HCT116 (cell line): ENCODE data around the gene RHPN2. TPM values are rescaled to one million over a fixed set of nuclear protein-coding genes. Genes with fewer than 3 reads are reported as not detected.

ENCODE experiments used
- ATAC-seq: fragments of 200-7000 bp; cut with Tn5 transposase; 2 replicates; pipeline ENCODE4 v1.9.1; 2020; ENCODE audit warnings: mild to moderate bottlenecking, moderate library complexity
- BruUV-seq: library from RNA; stranded (reverse); fragments of 400-500 nt; replicated peaks from 2 replicates; lab custom pipeline; 2021; lab: Mats Ljungman, UMichigan
- CTCF ChIA-PET: fragments of 300-600 bp; sonication (Branson Sonifier 250); formaldehyde crosslinking; loops from one replicate; lab custom pipeline; 2021; ENCODE audit warnings: antibody characterized with exemption; lab: Charles Lee
- POLR2A ChIA-PET: fragments of 300-600, 350-600 bp; sonication (Branson Sonifier 250); formaldehyde crosslinking; loops from one replicate; lab custom pipeline; 2021; ENCODE audit warnings: antibody characterized with exemption; lab: Charles Lee
- RAD21 ChIA-PET, 2 experiments: fragments of 300-600 bp; sonication (Branson Sonifier 250); formaldehyde crosslinking; loops; one replicate each; lab custom pipeline; 2023; ENCODE audit warnings: low total read pairs in 2 of 2; ENCODE audit not compliant: uncharacterized antibody in 2 of 2, unreplicated experiment in 2 of 2, low non-redundant PET in 1 of 2; lab: Charles Lee
- DNase-seq: peaks from one replicate; pipeline ENCODE4 v3.0.0-alpha.2; 2010; ENCODE audit warnings: low read depth, low spot score
- H2AFZ ChIP-seq: fragments of 200-600 bp; shearing (Covaris generic), sonication (generic); 2 replicates; pipeline ENCODE4 v1.6.1; 2017; ENCODE audit warnings: low read depth, mixed run types, mixed read lengths, antibody characterized with exemption, low read length; ENCODE audit not compliant: poor library complexity, severe bottlenecking
- H3K27ac ChIP-seq: 2 replicates; pipeline ENCODE4 v1.5.1; 2012; ENCODE audit warnings: low read depth, low read length
- H3K27me3 ChIP-seq: fragments of 200-600 bp; sonication (generic); 2 replicates; pipeline ENCODE4 v1.6.1; 2016; ENCODE audit warnings: mixed run types, low read length, mixed read lengths; ENCODE audit not compliant: insufficient read depth
- H3K36me3 ChIP-seq, 2 experiments: fragments of 200-500 bp in 1 of 2; fragments of 200-600 bp in 1 of 2; sonication (Bioruptor generic) in 1 of 2; sonication (generic) in 1 of 2; 2 replicates each; pipeline versions ENCODE4 v1.5.1 to v1.6.1; 2014 to 2016; ENCODE audit warnings: low read length in 2 of 2, inconsistent platforms in 1 of 2, mixed read lengths in 1 of 2, mixed run types in 1 of 2; ENCODE audit not compliant: insufficient read depth in 2 of 2, control insufficient read depth in 1 of 2
- H3K4me1 ChIP-seq, 2 experiments: fragments of 200-600 bp in 1 of 2; sonication (generic) in 1 of 2; 2 replicates each; pipeline versions ENCODE4 v1.5.1 to v1.6.1; 2012 to 2017; ENCODE audit warnings: low read length in 2 of 2, inconsistent platforms in 1 of 2, mild to moderate bottlenecking in 1 of 2, mixed read lengths in 1 of 2, mixed run types in 1 of 2, moderate library complexity in 1 of 2; ENCODE audit not compliant: insufficient read depth in 2 of 2, control insufficient read depth in 1 of 2
- H3K4me2 ChIP-seq: fragments of 200-600 bp; sonication (generic); 2 replicates; pipeline ENCODE4 v1.6.1; 2017; ENCODE audit warnings: mixed run types, low read length, mixed read lengths
- H3K4me3 ChIP-seq, 2 experiments: fragments of 200-600 bp in 1 of 2; sonication (generic) in 1 of 2; replicated peaks in 1 of 2; 2 replicates each; pipeline ENCODE4 v1.5.1; 2011 to 2016; ENCODE audit warnings: low read length in 2 of 2, control low read depth in 1 of 2, low read depth in 1 of 2, mild to moderate bottlenecking in 1 of 2, mixed read lengths in 1 of 2, mixed run types in 1 of 2
- H3K79me2 ChIP-seq: fragments of 200-600 bp; sonication (generic); 2 replicates; pipeline ENCODE4 v1.6.1; 2017; ENCODE audit warnings: mild to moderate bottlenecking, mixed run types, low read length, moderate library complexity, mixed read lengths; ENCODE audit not compliant: insufficient read depth
- H3K9ac ChIP-seq: fragments of 200-600 bp; sonication (generic); 2 replicates; pipeline ENCODE4 v1.6.1; 2016; ENCODE audit warnings: low read length, mixed read lengths
- H3K9me2 ChIP-seq: fragments of 200-600 bp; sonication (generic), shearing (Covaris generic); 2 replicates; pipeline ENCODE4 v1.6.1; 2017; ENCODE audit warnings: mixed run types, mild to moderate bottlenecking, moderate library complexity; ENCODE audit not compliant: insufficient read depth
- H3K9me3 ChIP-seq, 2 experiments: fragments of 200-500 bp in 1 of 2; fragments of 200-600 bp in 1 of 2; sonication (Bioruptor generic) in 1 of 2; sonication (generic) in 1 of 2; 2 replicates each; pipeline ENCODE4 v1.6.1; 2014 to 2017; ENCODE audit warnings: low read length in 2 of 2, mixed read lengths in 2 of 2, inconsistent platforms in 1 of 2, low read depth in 1 of 2, mild to moderate bottlenecking in 1 of 2, mixed run types in 1 of 2, moderate library complexity in 1 of 2; ENCODE audit not compliant: control insufficient read depth in 1 of 2, insufficient read depth in 1 of 2
- H4K20me1 ChIP-seq: fragments of 200-600 bp; sonication (generic), shearing (Covaris generic); 2 replicates; pipeline ENCODE4 v1.6.1; 2017; ENCODE audit warnings: mixed run types, mild to moderate bottlenecking, moderate library complexity; ENCODE audit not compliant: insufficient read depth
- ATF3 ChIP-seq: IDR thresholded peaks from 2 replicates; pipeline ENCODE4 v1.6.1; 2012
- CBX3 ChIP-seq: IDR thresholded peaks from 2 replicates; pipeline ENCODE4 v1.6.1; 2012; ENCODE audit warnings: low read depth
- CEBPB ChIP-seq: IDR thresholded peaks from 2 replicates; pipeline ENCODE4 v1.6.1; 2012; ENCODE audit warnings: low read depth
- ELF1 ChIP-seq: IDR thresholded peaks from 2 replicates; pipeline ENCODE4 v1.6.1; 2012; ENCODE audit warnings: low read depth, borderline replicate concordance
- EZH2 ChIP-seq: fragments of 200-600 bp; sonication (generic); IDR thresholded peaks from 2 replicates; pipeline ENCODE4 v1.6.1; 2017; ENCODE audit warnings: antibody characterized with exemption, mixed run types
- EZH2phosphoT487 ChIP-seq: fragments of 200-600 bp; IDR thresholded peaks from 2 replicates; pipeline ENCODE4 v1.6.1; 2018; ENCODE audit warnings: antibody characterized with exemption, borderline replicate concordance
- FOSL1 ChIP-seq: IDR thresholded peaks from 2 replicates; pipeline ENCODE4 v1.6.1; 2012; ENCODE audit warnings: low read depth
- POLR2A ChIP-seq: IDR thresholded peaks from 2 replicates; pipeline ENCODE4 v1.7.0; 2011; ENCODE audit warnings: borderline replicate concordance; ENCODE audit not compliant: insufficient read depth, insufficient read length; ENCODE audit errors: extremely low read depth
- POLR2AphosphoS5 ChIP-seq: IDR thresholded peaks from 2 replicates; pipeline ENCODE4 v1.6.1; 2011; ENCODE audit warnings: mild to moderate bottlenecking, low read depth, low read length, moderate library complexity
- RAD21 ChIP-seq: IDR thresholded peaks from 2 replicates; pipeline ENCODE4 v1.6.1; 2012; ENCODE audit warnings: low read depth, mild to moderate bottlenecking
- SIN3A ChIP-seq: IDR thresholded peaks from 2 replicates; pipeline ENCODE4 v1.6.1; 2012; ENCODE audit warnings: low read depth
- SP1 ChIP-seq: IDR thresholded peaks from 2 replicates; pipeline ENCODE4 v1.6.1; 2012; ENCODE audit warnings: low read depth
- SRF ChIP-seq: IDR thresholded peaks from 2 replicates; pipeline ENCODE4 v1.6.1; 2012; ENCODE audit warnings: low read depth
- TCF7L2 ChIP-seq: IDR thresholded peaks from 2 replicates; pipeline ENCODE4 v1.7.0; 2011; ENCODE audit warnings: borderline replicate concordance, inconsistent platforms; ENCODE audit not compliant: insufficient read depth, insufficient read length; ENCODE audit errors: extremely low read depth
- YY1 ChIP-seq: IDR thresholded peaks from 2 replicates; pipeline ENCODE4 v1.6.1; 2011; ENCODE audit warnings: low read length, low read depth, moderate library complexity, mild to moderate bottlenecking; ENCODE audit not compliant: insufficient replicate concordance; ENCODE audit errors: extremely low read depth
- ZFX ChIP-seq: fragments of 450-650 bp; IDR thresholded peaks from 2 replicates; pipeline ENCODE4 v1.6.1; 2017
- ZNF274 ChIP-seq: fragments of 200-500 bp; sonication (Bioruptor generic); IDR thresholded peaks from 2 replicates; pipeline ENCODE4 v1.6.1; 2014; ENCODE audit warnings: mild to moderate bottlenecking, low read depth, low read length, inconsistent platforms
- intact Hi-C: fragments of 100-400 bp; cut with micrococcal nuclease; formaldehyde crosslinking; loops from 2 replicates; pipeline ENCODE4 v1.10.0; 2022
- total RNA-seq: library from RNA; stranded (reverse); gene quantifications from one replicate; pipeline ENCODE4 v1.2.1, GENCODE V29; 2021; ENCODE audit not compliant: unreplicated experiment
- TF ChIP-seq, protein P1 (sequence below), 3 experiments: fragments of 200-600 bp in 1 of 3; sonication (generic) in 1 of 3; IDR thresholded peaks in 2 of 3; conservative IDR thresholded peaks in 1 of 3; 2 replicates each; pipeline ENCODE4 v1.5.1; 2012 to 2017; ENCODE audit warnings: low read depth in 2 of 3, low read length in 2 of 3, antibody characterized with exemption in 1 of 3, borderline replicate concordance in 1 of 3, control low read depth in 1 of 3, mild to moderate bottlenecking in 1 of 3, mixed read lengths in 1 of 3, mixed run types in 1 of 3, moderate library complexity in 1 of 3; ENCODE audit not compliant: insufficient read depth in 1 of 3
- TF ChIP-seq, protein P2 (sequence below): IDR thresholded peaks from 2 replicates; pipeline ENCODE4 v1.6.1; 2011; ENCODE audit warnings: mild to moderate bottlenecking, low read length, moderate library complexity; ENCODE audit not compliant: insufficient replicate concordance; ENCODE audit errors: extremely low read depth
- TF ChIP-seq, protein P3 (sequence below): IDR thresholded peaks from 2 replicates; pipeline ENCODE4 v1.6.1; 2012

RHPN2 gene
- total RNA-seq, 1 experiment from 2014 or later: 33.3 TPM

DNA sequence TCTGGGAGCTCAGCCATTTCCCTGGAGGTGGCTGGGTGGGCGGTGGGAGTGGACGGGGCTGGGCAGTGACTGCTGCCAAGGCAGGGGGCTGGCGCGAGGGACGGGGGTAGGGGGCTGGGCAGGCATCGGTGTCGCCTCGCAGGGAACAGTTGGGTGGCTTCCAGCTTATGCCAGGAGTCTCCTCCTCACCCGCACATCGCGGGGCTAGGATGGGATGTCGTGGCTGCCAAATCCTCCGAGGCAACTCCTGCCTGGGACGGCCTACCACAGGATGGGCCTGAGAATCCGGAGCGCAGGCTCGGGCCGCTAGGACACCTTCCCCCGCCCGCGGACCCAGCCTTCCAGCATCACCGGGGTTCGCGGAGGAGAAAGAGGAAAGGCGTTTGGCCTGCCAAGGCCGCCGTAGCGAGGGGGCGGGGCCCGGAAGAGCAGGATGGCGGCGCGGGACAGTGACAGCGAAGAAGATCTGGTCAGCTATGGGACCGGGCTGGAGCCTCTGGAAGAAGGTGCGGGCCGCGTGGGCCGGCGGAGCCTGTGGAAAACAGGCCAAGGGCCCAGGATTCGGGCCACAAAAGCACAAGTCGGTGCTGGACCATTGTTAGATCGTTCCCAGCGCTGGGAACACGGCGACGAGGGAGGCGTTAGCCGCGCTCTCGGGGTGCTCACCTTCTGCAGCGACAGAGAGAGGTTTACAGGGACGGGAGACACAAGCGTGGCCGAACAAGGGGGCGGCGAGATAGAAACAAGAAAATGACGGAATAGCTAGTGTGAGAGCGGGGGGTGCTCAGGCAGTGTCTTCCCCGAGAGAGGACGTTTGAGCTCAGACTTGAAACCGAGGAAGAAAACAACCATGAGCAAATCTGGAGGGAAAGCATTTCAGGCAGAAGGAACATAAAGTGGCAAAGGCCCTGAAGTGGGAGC is 16.3 kb upstream of the RHPN2 start, which contains the start of gene GPATCH1:
Gene GPATCH1 (plus strand): TSS at position 421 of the 921 bp plus-strand sequence. CDS start 13 bp downstream, at position 434.
- RAD21 ChIA-PET: no interaction called here
- no peaks in the 10 kb centered on the region for H3K27me3 ChIP-seq
- H3K27ac ChIP-seq: peak within 1 kb of the TSS; percentile 57
- CTCF ChIA-PET: no interaction called here
- no peaks in the 10 kb centered on the region for H3K9me2 ChIP-seq
- H3K4me2 ChIP-seq: peak within 1 kb of the TSS; percentile 82
- no peaks in the 10 kb centered on the region for H3K9me3 ChIP-seq
- TSS peak; percentile 80 for BruUV-seq
- H4K20me1 ChIP-seq: no peaks in the 10 kb centered on the region
- H3K36me3 ChIP-seq: no peaks in the 10 kb centered on the region
- POLR2A ChIA-PET: no interaction called here
- DNase-seq: peak; percentile 71
- intact Hi-C loops: no loop called here
- peaks cover 14% of the 10 kb centered on the region; the same call in 1 of the 2 replicates for H3K79me2 ChIP-seq
- ATAC-seq: peak; percentile 82
- no peak within 1 kb of the TSS for H2AFZ ChIP-seq
- peak within 1 kb of the TSS; percentile 71 for H3K9ac ChIP-seq
- H3K4me1 ChIP-seq: peaks cover 32 to 60% of the 10 kb centered on the region in 2 experiments
- H3K4me3 ChIP-seq: peak within 1 kb of the TSS; percentile 77 to 97
- TF ChIP-seq, protein P1, sequence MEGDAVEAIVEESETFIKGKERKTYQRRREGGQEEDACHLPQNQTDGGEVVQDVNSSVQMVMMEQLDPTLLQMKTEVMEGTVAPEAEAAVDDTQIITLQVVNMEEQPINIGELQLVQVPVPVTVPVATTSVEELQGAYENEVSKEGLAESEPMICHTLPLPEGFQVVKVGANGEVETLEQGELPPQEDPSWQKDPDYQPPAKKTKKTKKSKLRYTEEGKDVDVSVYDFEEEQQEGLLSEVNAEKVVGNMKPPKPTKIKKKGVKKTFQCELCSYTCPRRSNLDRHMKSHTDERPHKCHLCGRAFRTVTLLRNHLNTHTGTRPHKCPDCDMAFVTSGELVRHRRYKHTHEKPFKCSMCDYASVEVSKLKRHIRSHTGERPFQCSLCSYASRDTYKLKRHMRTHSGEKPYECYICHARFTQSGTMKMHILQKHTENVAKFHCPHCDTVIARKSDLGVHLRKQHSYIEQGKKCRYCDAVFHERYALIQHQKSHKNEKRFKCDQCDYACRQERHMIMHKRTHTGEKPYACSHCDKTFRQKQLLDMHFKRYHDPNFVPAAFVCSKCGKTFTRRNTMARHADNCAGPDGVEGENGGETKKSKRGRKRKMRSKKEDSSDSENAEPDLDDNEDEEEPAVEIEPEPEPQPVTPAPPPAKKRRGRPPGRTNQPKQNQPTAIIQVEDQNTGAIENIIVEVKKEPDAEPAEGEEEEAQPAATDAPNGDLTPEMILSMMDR (IDR thresholded peaks at IDR 0.05 in 2 of 3, conservative IDR thresholded peaks at IDR 0.05 in 1 of 3; ENCODE audit: borderline replicate concordance in 1 of 3, insufficient read depth in 1 of 3, low read depth in 2 of 3, low read length in 2 of 3): no peak
- TF ChIP-seq POLR2AphosphoS5 (peak; percentile 77), SIN3A (peak; percentile 92), POLR2A (peak; percentile 50), FOSL1 (no peak), ZNF274 (no peak), YY1 (peak; percentile 89), EZH2 (no peak), TCF7L2 (no peak), CBX3 (no peak), SRF (no peak), ELF1 (peak; percentile 93), ATF3 (no peak), RAD21 (no peak), SP1 (peak; percentile 86), EZH2phosphoT487 (no peak), ZFX (peak; percentile 58; the same call in 1 of the 2 replicates), CEBPB (no peak)
- TF ChIP-seq, protein P2, sequence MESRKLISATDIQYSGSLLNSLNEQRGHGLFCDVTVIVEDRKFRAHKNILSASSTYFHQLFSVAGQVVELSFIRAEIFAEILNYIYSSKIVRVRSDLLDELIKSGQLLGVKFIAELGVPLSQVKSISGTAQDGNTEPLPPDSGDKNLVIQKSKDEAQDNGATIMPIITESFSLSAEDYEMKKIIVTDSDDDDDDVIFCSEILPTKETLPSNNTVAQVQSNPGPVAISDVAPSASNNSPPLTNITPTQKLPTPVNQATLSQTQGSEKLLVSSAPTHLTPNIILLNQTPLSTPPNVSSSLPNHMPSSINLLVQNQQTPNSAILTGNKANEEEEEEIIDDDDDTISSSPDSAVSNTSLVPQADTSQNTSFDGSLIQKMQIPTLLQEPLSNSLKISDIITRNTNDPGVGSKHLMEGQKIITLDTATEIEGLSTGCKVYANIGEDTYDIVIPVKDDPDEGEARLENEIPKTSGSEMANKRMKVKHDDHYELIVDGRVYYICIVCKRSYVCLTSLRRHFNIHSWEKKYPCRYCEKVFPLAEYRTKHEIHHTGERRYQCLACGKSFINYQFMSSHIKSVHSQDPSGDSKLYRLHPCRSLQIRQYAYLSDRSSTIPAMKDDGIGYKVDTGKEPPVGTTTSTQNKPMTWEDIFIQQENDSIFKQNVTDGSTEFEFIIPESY: no peak
- TF ChIP-seq, protein P3, sequence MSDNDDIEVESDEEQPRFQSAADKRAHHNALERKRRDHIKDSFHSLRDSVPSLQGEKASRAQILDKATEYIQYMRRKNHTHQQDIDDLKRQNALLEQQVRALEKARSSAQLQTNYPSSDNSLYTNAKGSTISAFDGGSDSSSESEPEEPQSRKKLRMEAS: peak; percentile 62; the same call in 1 of the 2 replicates
